Neural progenitor cell (in vitro differentiated cells): ENCODE data around the gene ZBTB5. TPM values are rescaled to one million over a fixed set of nuclear protein-coding genes. Genes with fewer than 3 reads are reported as not detected.

ENCODE experiments used
- DNase-seq: peaks from one replicate; pipeline ENCODE4 v3.0.0-alpha.2; 2016; ENCODE audit warnings: low spot score
- H2AFZ ChIP-seq: fragments of 200-600 bp; sonication (generic); replicated peaks from 2 replicates; pipeline ENCODE4 v1.6.1; 2016; ENCODE audit warnings: antibody characterized with exemption
- H3F3A ChIP-seq: fragments of 200-600 bp; sonication (generic); 2 replicates; pipeline ENCODE4 v1.6.1; 2016; ENCODE audit warnings: antibody characterized with exemption, low read depth
- H3K27ac ChIP-seq: fragments of 200-600 bp; sonication (generic); 2 replicates; pipeline ENCODE4 v1.5.1; 2016; ENCODE audit warnings: mild to moderate bottlenecking
- H3K27me3 ChIP-seq: fragments of 200-600 bp; sonication (generic); 2 replicates; pipeline ENCODE4 v1.6.1; 2016; ENCODE audit warnings: mild to moderate bottlenecking, moderate library complexity
- H3K36me3 ChIP-seq: fragments of 200-600 bp; sonication (generic); 2 replicates; pipeline ENCODE4 v1.5.1; 2016
- H3K4me1 ChIP-seq: fragments of 200-600 bp; sonication (generic); 2 replicates; pipeline ENCODE4 v1.6.1; 2016; ENCODE audit warnings: mixed run types
- H3K4me2 ChIP-seq: fragments of 200-600 bp; sonication (generic); 2 replicates; pipeline ENCODE4 v1.6.1; 2016
- H3K4me3 ChIP-seq: fragments of 200-600 bp; sonication (generic); 2 replicates; pipeline ENCODE4 v1.5.1; 2016
- H3K79me2 ChIP-seq: fragments of 200-600 bp; sonication (generic); 2 replicates; pipeline ENCODE4 v1.6.1; 2016; ENCODE audit warnings: low read depth
- H3K9ac ChIP-seq: fragments of 200-600 bp; sonication (generic); 2 replicates; pipeline ENCODE4 v1.6.1; 2016
- H3K9me3 ChIP-seq: fragments of 200-600 bp; sonication (generic); 2 replicates; pipeline ENCODE4 v1.5.1; 2016; ENCODE audit warnings: low read depth
- H4K20me1 ChIP-seq: fragments of 200-600 bp; sonication (generic); 2 replicates; pipeline ENCODE4 v1.6.1; 2016; ENCODE audit warnings: low read depth
- H3K27ac Mint-ChIP-seq: 3 replicates; pipeline ENCODE4 v1.8.0; 2021; ENCODE audit warnings: mixed read lengths
- H3K27me3 Mint-ChIP-seq: 2 replicates; pipeline ENCODE4 v1.8.0; 2022; ENCODE audit warnings: low read depth, mild to moderate bottlenecking, inconsistent platforms, moderate library complexity, mixed read lengths; ENCODE audit not compliant: insufficient read depth
- H3K36me3 Mint-ChIP-seq: 3 replicates; pipeline ENCODE4 v1.8.0; 2021; ENCODE audit warnings: mixed read lengths
- H3K4me1 Mint-ChIP-seq: 3 replicates; pipeline ENCODE4 v1.8.0; 2021; ENCODE audit warnings: mixed read lengths
- H3K4me3 Mint-ChIP-seq: 3 replicates; pipeline ENCODE4 v1.8.0; 2021; ENCODE audit warnings: mild to moderate bottlenecking, moderate library complexity, mixed read lengths
- H3K9me3 Mint-ChIP-seq: 3 replicates; pipeline ENCODE4 v1.8.0; 2020; ENCODE audit warnings: mixed read lengths
- EZH2 ChIP-seq: fragments of 200-600 bp; sonication (generic); IDR thresholded peaks from 2 replicates; pipeline ENCODE4 v1.6.1; 2017; ENCODE audit warnings: antibody characterized with exemption, mild to moderate bottlenecking, moderate library complexity
- EZH2phosphoT487 ChIP-seq: fragments of 200-600 bp; sonication (generic); IDR thresholded peaks from 2 replicates; pipeline ENCODE4 v1.6.1; 2017; ENCODE audit warnings: antibody characterized with exemption
- total RNA-seq: library from RNA; depleted of rRNA; stranded (reverse); fragments of >200 nt; gene quantifications from 2 replicates; pipeline ENCODE4 v1.2.3, GENCODE V29; 2015; ENCODE audit warnings: low replicate concordance
- TF ChIP-seq, protein P1 (sequence below): fragments of 200-600 bp; sonication (generic); IDR thresholded peaks from 2 replicates; pipeline ENCODE4 v1.5.1; 2017; ENCODE audit warnings: antibody characterized with exemption, mild to moderate bottlenecking

Gene ZBTB5
- total RNA-seq, 1 donor from 2014 or later: 24.1 TPM

DNA sequence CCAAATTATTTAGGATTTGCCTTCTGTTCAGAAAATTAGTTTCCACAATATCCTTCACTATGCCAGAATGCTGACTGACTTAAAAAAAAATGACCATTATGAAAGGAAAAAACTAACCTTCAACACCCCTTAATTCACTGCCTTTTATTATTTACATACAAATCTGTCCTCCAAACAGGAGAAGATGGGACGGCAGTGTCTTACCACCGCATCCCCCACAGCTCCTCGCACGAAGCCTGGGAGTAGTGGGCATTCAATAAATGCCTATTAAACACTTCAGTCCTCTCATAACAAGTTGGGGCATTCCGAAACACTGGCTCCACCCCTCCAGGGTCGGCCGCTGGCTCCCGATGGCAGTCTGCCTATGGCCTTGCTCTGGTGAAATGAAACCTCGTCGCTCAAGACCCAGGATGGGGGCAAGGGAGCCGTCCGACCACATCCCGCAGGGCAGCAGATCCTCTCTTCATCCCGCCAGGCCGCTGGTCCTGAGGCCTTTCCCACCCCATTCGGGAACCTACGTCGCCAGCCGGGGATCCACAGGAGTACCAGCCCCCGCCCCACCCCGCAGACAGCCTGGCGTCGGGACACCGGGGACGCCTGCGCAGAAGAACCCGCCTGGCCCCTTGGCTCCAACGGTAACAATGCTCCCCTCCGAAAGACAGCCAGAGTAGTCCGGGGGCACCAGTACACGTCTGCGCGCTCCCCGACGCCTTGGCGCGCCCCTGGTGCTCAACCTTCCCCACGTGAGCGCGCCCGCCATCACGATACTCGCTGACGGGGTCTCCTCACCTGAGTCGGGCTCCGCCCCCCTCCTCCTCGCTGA, 613 bp downstream of the ZBTB5 start:
- Histone ChIP-seq H3K9me3 (no peaks in the 10 kb centered on the region), H3K9ac (peak overlapping the region; percentile 73)
- peaks cover 5% of the 10 kb centered on the region for H3K27me3 Mint-ChIP-seq

DNA sequence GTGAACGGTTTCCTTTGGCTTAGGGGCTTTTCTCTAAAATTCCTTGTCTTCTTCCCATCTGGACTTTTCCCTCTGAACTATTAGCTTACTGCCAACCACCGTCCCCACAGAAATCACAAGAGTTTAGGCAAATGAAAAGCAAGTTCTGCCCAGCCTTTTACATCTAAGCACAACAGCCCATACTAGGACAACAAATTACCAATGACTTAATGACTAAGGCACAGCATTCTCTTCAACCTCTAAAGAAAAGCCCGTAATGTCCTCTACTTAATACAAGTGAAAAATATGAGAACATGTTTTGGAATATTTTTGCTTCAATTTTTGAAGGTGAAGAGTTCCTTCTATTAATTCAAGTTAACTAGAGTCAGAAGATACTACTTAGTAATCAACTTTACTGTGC, 1.2 kb downstream of the ZBTB5 start:
- H3K4me3 Mint-ChIP-seq: peak overlapping the region; percentile 95
- Histone ChIP-seq H3K4me1 (peaks cover 22% of the 10 kb centered on the region), H3K4me2 (peak overlapping the region; percentile 90), H3K79me2 (peaks cover 58% of the 10 kb centered on the region), H4K20me1 (peaks cover 46% of the 10 kb centered on the region), H3F3A (peaks cover 37% of the 10 kb centered on the region), H3K9ac (peak overlapping the region; percentile 73), H3K4me3 (peak overlapping the region; percentile 90), H3K27ac (peak overlapping the region; percentile 96), H3K9me3 (no peaks in the 10 kb centered on the region), H3K36me3 (no peaks in the 10 kb centered on the region), H3K27me3 (no peaks in the 10 kb centered on the region), H2AFZ (no peak overlapping the region)
- peaks cover 29% of the 10 kb centered on the region for H3K4me1 Mint-ChIP-seq
- peak overlapping the region; percentile 90 for H3K27ac Mint-ChIP-seq
- DNase-seq: no peak
- TF ChIP-seq, protein P1, sequence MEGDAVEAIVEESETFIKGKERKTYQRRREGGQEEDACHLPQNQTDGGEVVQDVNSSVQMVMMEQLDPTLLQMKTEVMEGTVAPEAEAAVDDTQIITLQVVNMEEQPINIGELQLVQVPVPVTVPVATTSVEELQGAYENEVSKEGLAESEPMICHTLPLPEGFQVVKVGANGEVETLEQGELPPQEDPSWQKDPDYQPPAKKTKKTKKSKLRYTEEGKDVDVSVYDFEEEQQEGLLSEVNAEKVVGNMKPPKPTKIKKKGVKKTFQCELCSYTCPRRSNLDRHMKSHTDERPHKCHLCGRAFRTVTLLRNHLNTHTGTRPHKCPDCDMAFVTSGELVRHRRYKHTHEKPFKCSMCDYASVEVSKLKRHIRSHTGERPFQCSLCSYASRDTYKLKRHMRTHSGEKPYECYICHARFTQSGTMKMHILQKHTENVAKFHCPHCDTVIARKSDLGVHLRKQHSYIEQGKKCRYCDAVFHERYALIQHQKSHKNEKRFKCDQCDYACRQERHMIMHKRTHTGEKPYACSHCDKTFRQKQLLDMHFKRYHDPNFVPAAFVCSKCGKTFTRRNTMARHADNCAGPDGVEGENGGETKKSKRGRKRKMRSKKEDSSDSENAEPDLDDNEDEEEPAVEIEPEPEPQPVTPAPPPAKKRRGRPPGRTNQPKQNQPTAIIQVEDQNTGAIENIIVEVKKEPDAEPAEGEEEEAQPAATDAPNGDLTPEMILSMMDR: no peak
- TF ChIP-seq EZH2 (no peak), EZH2phosphoT487 (no peak)
- H3K9me3 Mint-ChIP-seq: no peaks in the 10 kb centered on the region
- peaks cover 18% of the 10 kb centered on the region for H3K36me3 Mint-ChIP-seq
- peaks cover 5% of the 10 kb centered on the region for H3K27me3 Mint-ChIP-seq

More for the DNA sequence above, 613 bp downstream of the ZBTB5 start:
- peaks cover 29% of the 10 kb centered on the region for H3K4me1 Mint-ChIP-seq
- no peaks in the 10 kb centered on the region for H3K27me3 ChIP-seq
- H2AFZ ChIP-seq: peak overlapping the region; percentile 68
- H4K20me1 ChIP-seq: peaks cover 44% of the 10 kb centered on the region
- peak overlapping the region; percentile 90 for H3K27ac Mint-ChIP-seq
- peak overlapping the region; percentile 90 for H3K4me2 ChIP-seq
- H3K36me3 Mint-ChIP-seq: peaks cover 15% of the 10 kb centered on the region
- TF ChIP-seq, protein P1: no peak
- TF ChIP-seq EZH2 (no peak), EZH2phosphoT487 (no peak)
- no peaks in the 10 kb centered on the region for H3K36me3 ChIP-seq
- DNase-seq: no peak
- peaks cover 37% of the 10 kb centered on the region for H3F3A ChIP-seq
- H3K79me2 ChIP-seq: peaks cover 51% of the 10 kb centered on the region
- no peaks in the 10 kb centered on the region for H3K9me3 Mint-ChIP-seq
- H3K4me3 Mint-ChIP-seq: peak overlapping the region; percentile 95
- peak overlapping the region; percentile 96 for H3K27ac ChIP-seq
- H3K4me1 ChIP-seq: peaks cover 22% of the 10 kb centered on the region
- peak overlapping the region; percentile 90 for H3K4me3 ChIP-seq

DNA sequence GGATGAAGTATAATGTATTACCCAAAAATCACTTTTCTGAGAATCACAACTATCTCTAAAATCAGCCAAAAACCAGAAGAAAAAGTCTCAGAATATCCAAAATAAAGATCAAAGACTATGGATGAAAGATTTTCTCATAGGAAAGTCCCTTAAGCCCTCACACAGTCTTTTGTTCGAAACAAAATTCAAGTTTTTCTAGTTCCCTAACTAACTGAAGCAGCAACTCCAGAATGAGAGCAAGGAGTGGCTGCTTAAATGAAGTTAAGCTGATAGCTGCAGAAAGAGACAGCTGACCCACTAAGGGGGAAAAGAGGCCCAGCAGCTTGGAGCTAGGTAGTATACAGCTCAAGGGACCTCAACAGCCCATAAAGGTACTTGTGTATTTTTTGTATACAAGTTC, 8.4 kb downstream of the ZBTB5 start:
- Histone ChIP-seq H4K20me1 (peaks cover 61% of the 10 kb centered on the region), H3K79me2 (peaks cover 100% of the 10 kb centered on the region), H3K9ac (no peak overlapping the region), H3K4me1 (no peaks in the 10 kb centered on the region), H3K9me3 (no peaks in the 10 kb centered on the region), H3F3A (peaks cover 10% of the 10 kb centered on the region), H3K4me3 (no peak overlapping the region), H3K27ac (no peak overlapping the region), H2AFZ (no peak overlapping the region), H3K4me2 (no peak overlapping the region), H3K36me3 (no peaks in the 10 kb centered on the region), H3K27me3 (no peaks in the 10 kb centered on the region)
- H3K27ac Mint-ChIP-seq: no peak overlapping the region
- peaks cover 15% of the 10 kb centered on the region for H3K9me3 Mint-ChIP-seq
- no peak for DNase-seq
- no peak overlapping the region for H3K4me3 Mint-ChIP-seq
- peaks cover 46% of the 10 kb centered on the region for H3K36me3 Mint-ChIP-seq
- TF ChIP-seq, protein P1: no peak
- TF ChIP-seq EZH2phosphoT487 (no peak), EZH2 (no peak)
- no peaks in the 10 kb centered on the region for H3K27me3 Mint-ChIP-seq
- peaks cover 2% of the 10 kb centered on the region for H3K4me1 Mint-ChIP-seq
